A549 (cell line): ENCODE data around the gene FDXACB1. TPM values are rescaled to one million over a fixed set of nuclear protein-coding genes. Genes with fewer than 3 reads are reported as not detected.

Experiments used
- ATAC-seq, 2 experiments: fragments of 200-7000 bp in 1 of 2; fragments of >200 bp in 1 of 2; cut with Nextera tagmentation in 1 of 2; cut with Tn5 transposase in 1 of 2; 3 replicates each; pipeline versions ENCODE4 v1.8.0 to v1.9.1; 2018 to 2020; ENCODE audit warnings: mild to moderate bottlenecking in 1 of 2, moderate library complexity in 1 of 2
- CTCF ChIA-PET: fragments of 300-600 bp; sonication (Branson Sonifier 250); formaldehyde crosslinking; extraction: SDS; loops from one replicate; lab custom pipeline; 2021; ENCODE audit warnings: antibody characterized with exemption, inconsistent platforms; lab: Yijun Ruan, JAX
- POLR2A ChIA-PET: fragments of 350-600 bp; formaldehyde crosslinking; extraction: SDS; loops from one replicate; lab custom pipeline; 2021; ENCODE audit warnings: antibody characterized with exemption, inconsistent platforms; lab: Yijun Ruan, JAX
- DNase-seq, 2 experiments: peaks; one replicate each; pipeline versions ENCODE4 v3.0.0 to v3.0.0-alpha.2; 2011 to 2016; ENCODE audit warnings: low read depth in 1 of 2, low spot score in 1 of 2
- FAIRE-seq: peaks from 2 replicates; lab custom pipeline; 2011; peaks lifted over from hg19 to GRCh38; lab: Jason Lieb, UNC
- H3K27ac ChIP-seq, 2 experiments: fragments of >200 bp; sonication (Bioruptor Twin); formaldehyde crosslinking; 3 replicates each; pipeline ENCODE4 v1.5.1; 2016 to 2017
- H3K4me1 ChIP-seq: fragments of >200 bp; sonication (Bioruptor Twin); formaldehyde crosslinking; 3 replicates; pipeline ENCODE4 v1.6.1; 2016
- H3K4me2 ChIP-seq: fragments of >200 bp; sonication (Bioruptor Twin); formaldehyde crosslinking; 3 replicates; pipeline ENCODE4 v1.6.1; 2016
- H3K4me3 ChIP-seq: fragments of >200 bp; sonication (Bioruptor Twin); formaldehyde crosslinking; 3 replicates; pipeline ENCODE4 v1.5.1; 2016
- H3K9me3 ChIP-seq: fragments of >200 bp; sonication (Bioruptor Twin); formaldehyde crosslinking; 3 replicates; pipeline ENCODE4 v1.6.1; 2016
- CBX8 ChIP-seq: fragments of 200-600 bp; sonication (generic); IDR thresholded peaks from 2 replicates; pipeline ENCODE4 v1.6.1; 2016
- CEBPB ChIP-seq, 2 experiments: fragments of >200 bp in 1 of 2; sonication (Bioruptor Twin) in 1 of 2; formaldehyde crosslinking in 1 of 2; IDR thresholded peaks; 2 replicates each; pipeline ENCODE4 v1.6.1; 2012 to 2016
- CHD4 ChIP-seq: fragments of 200-600 bp; sonication (generic); IDR thresholded peaks from 2 replicates; pipeline ENCODE4 v1.6.1; 2016; ENCODE audit warnings: antibody characterized with exemption, mild to moderate bottlenecking, borderline replicate concordance
- CTCF ChIP-seq: fragments of >200 bp; sonication (Bioruptor Twin); formaldehyde crosslinking; IDR thresholded peaks from 3 replicates; pipeline ENCODE4 v1.5.1; 2016
- HDAC2 ChIP-seq: fragments of 200-600 bp; sonication (generic); IDR thresholded peaks from 2 replicates; pipeline ENCODE4 v1.6.1; 2016
- HES2 ChIP-seq: fragments of >200 bp; sonication (Bioruptor Twin); formaldehyde crosslinking; IDR thresholded peaks from 2 replicates; pipeline ENCODE4 v1.6.1; 2016
- HOXA7 ChIP-seq: fragments of 250-450 bp; sonication (Bioruptor Pico); IDR thresholded peaks from 2 replicates; pipeline ENCODE4 v1.5.0; 2020; ENCODE audit warnings: mild to moderate bottlenecking, moderate library complexity
- JUN ChIP-seq, 2 experiments: fragments of >200 bp; sonication (Bioruptor Twin); formaldehyde crosslinking; IDR thresholded peaks; 2 replicates in 1 of 2; 3 replicates in 1 of 2; pipeline ENCODE4 v1.6.1; 2016 to 2017
- MYC ChIP-seq: IDR thresholded peaks from 2 replicates; pipeline ENCODE4 v1.6.1; 2012; ENCODE audit warnings: mild to moderate bottlenecking, inconsistent platforms, low read length, improper control_type of control experiment, borderline replicate concordance
- POLR2A ChIP-seq: IDR thresholded peaks from 2 replicates; pipeline ENCODE4 v1.6.1; 2012; ENCODE audit warnings: mild to moderate bottlenecking, low read length
- RCOR1 ChIP-seq: fragments of 150-350 bp; IDR thresholded peaks from 2 replicates; pipeline ENCODE4 v1.6.1; 2014; ENCODE audit warnings: antibody characterized with exemption, low read length, low read depth
- SMC3 ChIP-seq: fragments of >200 bp; sonication (Bioruptor Twin); formaldehyde crosslinking; IDR thresholded peaks from 3 replicates; pipeline ENCODE4 v1.6.1; 2018; ENCODE audit warnings: inconsistent platforms
- TP53 ChIP-seq: fragments of 250-450 bp; sonication (Bioruptor Pico); IDR thresholded peaks from 2 replicates; pipeline ENCODE4 v1.5.0; 2021; ENCODE audit warnings: mild to moderate bottlenecking, moderate library complexity
- ZSCAN20 ChIP-seq: fragments of 250-450 bp; sonication (Bioruptor Pico); IDR thresholded peaks from 2 replicates; pipeline ENCODE4 v1.8.0; 2022; ENCODE audit warnings: mild to moderate bottlenecking, moderate library complexity
- WGBS: methylation state at CpG from one replicate; pipeline ENCODE4 v1.1.6; 2017; ENCODE audit errors: missing lambda C conversion rate; 5-methylcytosine and 5-hydroxymethylcytosine counted together
- polyA plus RNA-seq, 4 experiments: library from polyadenylated mRNA; depleted of rRNA in 3 of 4; stranded (reverse); fragments of >200 nt; fragmentation: RNase III in 1 of 4; extraction: RNeasy Plus Mini Kit Qiagen cat#74134 plus additional on column Dnase treatment in 1 of 4; gene quantifications; 2 replicates in 3 of 4; 3 replicates in 1 of 4; pipeline ENCODE4 v1.2.3, GENCODE V29; 2011 to 2017
- TF ChIP-seq, protein P1 (sequence below): IDR thresholded peaks from 2 replicates; pipeline ENCODE4 v1.6.1; 2012; ENCODE audit warnings: low read depth, borderline replicate concordance
- TF ChIP-seq, protein P2 (sequence below): IDR thresholded peaks from 2 replicates; pipeline ENCODE4 v1.6.1; 2012
- TF ChIP-seq, protein P3 (sequence below): IDR thresholded peaks from 2 replicates; pipeline ENCODE4 v1.6.1; 2012

FDXACB1 gene
- polyA plus RNA-seq, 2 of the 4 experiments (the other 2 are of a cell fraction): 1.9 to 2.4 TPM

- FAIRE-seq (no peak), ATAC-seq (peak; percentile 57 to 78), DNase-seq (peak in 1 of 2 experiments; percentile 49)
- H3K4me2 ChIP-seq: peak within 1 kb of the TSS; percentile 55
- no peak for TF ChIP-seq RCOR1
- CTCF ChIA-PET: no interaction called here
- H3K27ac ChIP-seq: peak within 1 kb of the TSS; percentile 49 to 61; a peak in 5 of 6 replicates
- WGBS: 64% methylated on average over 13 of the region's 17 CpGs
- POLR2A ChIA-PET: interaction anchor here (1.1 kb wide), 1 partner anchor 14 kb away, joined by 5 read pairs; no protein-coding TSS in a partner anchor
- H3K4me1 ChIP-seq: peaks cover 16% of the 10 kb centered on the region
- no peaks in the 10 kb centered on the region for H3K9me3 ChIP-seq
- no peak within 1 kb of the TSS for H3K4me3 ChIP-seq
These were observed 32.8 kb upstream of the FDXACB1 start, which contains the start of gene CRYAB for GRCh38 chr11:111911563-111912401. Gene CRYAB (minus strand): TSS chr11:111911770. CDS start chr11:111911724, 46 bp downstream.

GRCh38 chr11:111910676-111911562 is 32.0 kb upstream of the FDXACB1 start:
- peak overlapping the region; percentile 49 to 61; a peak in 4 of 6 replicates for H3K27ac ChIP-seq
- no peak for ATAC-seq
- WGBS: 86% methylated on average over 9 of the region's 9 CpGs
- TF ChIP-seq SMC3 (no peak), CHD4 (no peak), CEBPB (IDR thresholded peaks at IDR 0.05) (no peak)
- TF ChIP-seq, protein P1, sequence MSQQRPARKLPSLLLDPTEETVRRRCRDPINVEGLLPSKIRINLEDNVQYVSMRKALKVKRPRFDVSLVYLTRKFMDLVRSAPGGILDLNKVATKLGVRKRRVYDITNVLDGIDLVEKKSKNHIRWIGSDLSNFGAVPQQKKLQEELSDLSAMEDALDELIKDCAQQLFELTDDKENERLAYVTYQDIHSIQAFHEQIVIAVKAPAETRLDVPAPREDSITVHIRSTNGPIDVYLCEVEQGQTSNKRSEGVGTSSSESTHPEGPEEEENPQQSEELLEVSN: no peak
- no peak for DNase-seq
- no peak overlapping the region for H3K4me3 ChIP-seq
- H3K4me1 ChIP-seq: peaks cover 16% of the 10 kb centered on the region
- peak overlapping the region; percentile 55; the same call in 1 of the 3 replicates for H3K4me2 ChIP-seq
- ChIA-PET POLR2A (interaction anchor here (1.0 to 1.1 kb wide), 2 partner anchors 15 to 16 kb away, joined by 4 to 5 read pairs; no protein-coding TSS in a partner anchor), CTCF (interaction anchor here (1.1 kb wide), 1 partner anchor 21 kb away, joined by 3 read pairs; no protein-coding TSS in a partner anchor)
- FAIRE-seq: no peak
- no peaks in the 10 kb centered on the region for H3K9me3 ChIP-seq

GRCh38 chr11:111909378-111909777 is 30.4 kb upstream of the FDXACB1 start:
- H3K4me2 ChIP-seq: no peak overlapping the region
- CTCF ChIA-PET: interaction anchor here (0.6 kb wide), 2 partner anchors 38 to 677 kb away, joined by 3 read pairs; partner anchors contain the start of gene ALG9
- ATAC-seq: no peak
- H3K9me3 ChIP-seq: no peaks in the 10 kb centered on the region
- POLR2A ChIA-PET: no interaction called here
- no peak for TF ChIP-seq CBX8
- TF ChIP-seq, all 56 proteins: peak for 0
- FAIRE-seq: no peak
- 81% methylated on average over 5 of the region's 5 CpGs for WGBS
- H3K4me3 ChIP-seq: no peak overlapping the region
- peaks cover 16% of the 10 kb centered on the region for H3K4me1 ChIP-seq
- DNase-seq: no peak
- no peak overlapping the region for H3K27ac ChIP-seq

DNA sequence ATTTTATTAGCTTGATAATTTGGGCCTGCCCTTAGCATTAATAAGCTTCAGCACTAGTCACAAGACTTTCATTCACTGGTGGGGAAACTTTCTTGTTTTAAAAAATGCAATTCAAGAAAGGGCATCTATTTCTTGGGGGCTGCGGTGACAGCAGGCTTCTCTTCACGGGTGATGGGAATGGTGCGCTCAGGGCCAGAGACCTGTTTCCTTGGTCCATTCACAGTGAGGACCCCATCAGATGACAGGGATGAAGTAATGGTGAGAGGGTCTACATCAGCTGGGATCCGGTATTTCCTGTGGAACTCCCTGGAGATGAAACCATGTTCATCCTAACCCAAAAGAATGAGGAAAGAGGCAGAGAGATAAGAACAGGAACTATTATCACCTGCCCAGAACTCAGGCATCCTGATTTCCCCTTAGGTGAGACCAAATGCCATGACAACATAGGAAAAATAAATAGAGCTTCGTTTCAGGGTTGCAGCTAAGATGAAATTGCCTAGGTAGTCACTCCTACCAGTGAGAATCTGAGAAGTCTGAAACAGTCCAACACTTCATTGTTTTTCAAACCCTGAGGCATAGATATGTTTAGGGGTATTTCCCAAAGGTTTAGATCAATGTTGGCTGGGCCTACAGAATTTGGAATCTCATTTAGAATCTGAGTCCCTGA is 29.8 kb upstream of the FDXACB1 start:
- no peak for FAIRE-seq
- ATAC-seq: no peak

More for the DNA sequence above, 29.8 kb upstream of the FDXACB1 start:
- no peak overlapping the region for H3K27ac ChIP-seq
- H3K9me3 ChIP-seq: no peaks in the 10 kb centered on the region
- H3K4me2 ChIP-seq: no peak overlapping the region
- H3K4me3 ChIP-seq: no peak overlapping the region
- WGBS: 68% methylated on average over 5 of the region's 5 CpGs
- CTCF ChIA-PET: interaction anchor here (0.6 kb wide), 1 partner anchor 678 kb away, joined by 3 read pairs; no protein-coding TSS in a partner anchor
- H3K4me1 ChIP-seq: peaks cover 16% of the 10 kb centered on the region
- no peak for DNase-seq
- TF ChIP-seq HOXA7 (CRISPR knock-in tag) (no peak), HDAC2 (no peak), POLR2A (no peak), MYC (no peak), JUN (IDR thresholded peaks at IDR 0.05) (no peak), HES2 (no peak), CTCF (no peak), ZSCAN20 (CRISPR knock-in tag) (no peak), TP53 (CRISPR knock-in tag) (no peak)
- TF ChIP-seq, protein P2, sequence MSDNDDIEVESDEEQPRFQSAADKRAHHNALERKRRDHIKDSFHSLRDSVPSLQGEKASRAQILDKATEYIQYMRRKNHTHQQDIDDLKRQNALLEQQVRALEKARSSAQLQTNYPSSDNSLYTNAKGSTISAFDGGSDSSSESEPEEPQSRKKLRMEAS: no peak
- TF ChIP-seq, protein P1: no peak
- TF ChIP-seq, protein P3, sequence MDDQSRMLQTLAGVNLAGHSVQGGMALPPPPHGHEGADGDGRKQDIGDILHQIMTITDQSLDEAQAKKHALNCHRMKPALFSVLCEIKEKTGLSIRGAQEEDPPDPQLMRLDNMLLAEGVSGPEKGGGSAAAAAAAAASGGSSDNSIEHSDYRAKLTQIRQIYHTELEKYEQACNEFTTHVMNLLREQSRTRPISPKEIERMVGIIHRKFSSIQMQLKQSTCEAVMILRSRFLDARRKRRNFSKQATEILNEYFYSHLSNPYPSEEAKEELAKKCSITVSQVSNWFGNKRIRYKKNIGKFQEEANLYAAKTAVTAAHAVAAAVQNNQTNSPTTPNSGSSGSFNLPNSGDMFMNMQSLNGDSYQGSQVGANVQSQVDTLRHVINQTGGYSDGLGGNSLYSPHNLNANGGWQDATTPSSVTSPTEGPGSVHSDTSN: no peak
- TF ChIP-seq, all 56 proteins: peak for 0
- POLR2A ChIA-PET: no interaction called here
